GM20431 (cell line): ENCODE data around the gene DCK.
"Not testable (repeated sequence)": the region's sequence is repeated elsewhere in the genome, so short reads cannot be mapped to it uniquely, and the experiment has no call there.

Experiments
- in situ Hi-C: fragments of 300-500 bp; cut with MseI, MboI; formaldehyde crosslinking; loops from one replicate; pipeline ENCODE4 v1.15.0; 2020; ENCODE audit warnings: low sequenced_read_pairs; ENCODE audit not compliant: unreplicated experiment

The DCK gene

DNA sequence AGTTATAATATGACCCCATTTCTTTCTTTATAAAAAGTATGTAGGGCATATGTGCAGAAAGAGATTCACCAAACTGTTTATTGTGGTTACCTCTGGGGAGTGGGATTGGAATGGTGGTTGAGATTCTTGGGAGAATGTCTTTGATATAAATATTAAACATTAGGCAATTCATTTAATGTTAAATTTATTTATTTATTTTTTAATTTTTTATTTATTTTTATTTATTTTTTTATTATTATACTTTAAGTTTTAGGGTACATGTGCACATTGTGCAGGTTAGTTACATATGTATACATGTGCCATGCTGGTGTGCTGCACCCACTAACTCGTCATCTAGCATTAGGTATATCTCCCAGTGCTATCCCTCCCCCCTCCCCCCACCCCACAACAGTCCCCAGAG lies 60.2 kb downstream of the DCK start:
- in situ Hi-C loops: not testable (repeated sequence)

DNA sequence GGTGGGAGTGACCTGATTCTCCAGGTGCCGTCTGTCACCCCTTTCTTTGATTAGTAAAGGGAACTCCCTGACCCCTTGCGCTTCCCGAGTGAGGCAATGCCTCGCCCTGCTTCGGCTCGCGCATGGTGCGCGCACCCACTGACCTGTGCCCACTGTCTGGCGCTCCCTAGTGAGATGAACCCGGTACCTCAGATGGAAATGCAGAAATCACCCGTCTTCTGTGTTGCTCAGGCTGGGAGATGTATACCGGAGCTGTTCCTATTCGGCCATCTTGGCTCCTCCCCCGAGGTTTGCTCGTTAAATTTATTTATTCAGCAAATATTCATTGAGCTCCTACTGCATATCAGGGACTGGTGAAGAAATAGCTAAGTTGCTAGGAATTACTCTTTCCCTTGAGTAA lies 66.1 kb downstream of the DCK start:
- in situ Hi-C loops: not testable (repeated sequence)

GRCh38 chr4:71062436-71062835 lies 69.0 kb downstream of the DCK start:
- in situ Hi-C loops: no loop called here

DNA sequence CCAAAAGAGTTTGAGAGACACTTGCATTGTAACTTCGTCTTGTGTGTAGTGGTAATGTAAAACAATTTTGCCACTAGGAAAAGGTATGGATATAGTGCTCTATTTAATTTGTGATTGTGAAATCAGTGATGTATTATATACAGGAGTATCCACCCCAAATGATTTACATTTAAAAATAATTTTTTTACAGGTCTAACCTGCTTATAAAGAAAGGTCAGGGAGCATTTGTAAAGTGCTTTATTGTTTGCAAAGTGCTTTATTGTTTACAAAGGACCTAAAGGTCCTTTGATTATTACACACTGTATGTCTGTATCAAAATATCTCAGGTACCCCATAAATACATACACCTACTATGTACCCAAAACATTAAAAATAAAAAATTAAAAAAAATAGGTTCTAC lies 70.3 kb downstream of the DCK start:
- in situ Hi-C loops: no loop called here

- in situ Hi-C loops: no loop called here
These were observed 71.1 kb downstream of the DCK start for GRCh38 chr4:71064521-71064920.

DNA sequence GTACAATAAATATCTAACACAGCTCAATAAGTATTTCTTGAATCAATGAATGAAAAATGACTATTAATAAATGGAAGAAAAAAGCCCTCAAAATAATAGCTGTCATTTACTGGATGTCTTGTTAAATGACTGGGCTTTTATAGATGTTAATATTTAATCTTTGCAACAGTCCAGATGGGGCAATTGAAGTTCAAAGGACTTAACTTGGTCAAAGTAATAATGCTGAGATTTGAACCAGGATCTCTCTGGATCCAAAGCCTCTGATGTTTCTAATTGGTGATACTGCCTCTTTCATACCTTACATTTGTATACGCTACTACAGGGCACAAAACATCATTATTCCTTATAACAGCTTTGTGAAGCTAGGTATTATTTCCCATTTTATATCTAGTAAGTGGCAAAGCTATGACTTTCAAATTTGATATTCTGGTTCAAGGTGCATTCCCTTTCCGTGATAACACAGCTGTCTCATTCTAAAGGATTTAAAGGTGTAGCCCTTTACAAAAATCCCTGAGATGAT lies 72.6 kb downstream of the DCK start:
- in situ Hi-C loops: no loop called here

DNA sequence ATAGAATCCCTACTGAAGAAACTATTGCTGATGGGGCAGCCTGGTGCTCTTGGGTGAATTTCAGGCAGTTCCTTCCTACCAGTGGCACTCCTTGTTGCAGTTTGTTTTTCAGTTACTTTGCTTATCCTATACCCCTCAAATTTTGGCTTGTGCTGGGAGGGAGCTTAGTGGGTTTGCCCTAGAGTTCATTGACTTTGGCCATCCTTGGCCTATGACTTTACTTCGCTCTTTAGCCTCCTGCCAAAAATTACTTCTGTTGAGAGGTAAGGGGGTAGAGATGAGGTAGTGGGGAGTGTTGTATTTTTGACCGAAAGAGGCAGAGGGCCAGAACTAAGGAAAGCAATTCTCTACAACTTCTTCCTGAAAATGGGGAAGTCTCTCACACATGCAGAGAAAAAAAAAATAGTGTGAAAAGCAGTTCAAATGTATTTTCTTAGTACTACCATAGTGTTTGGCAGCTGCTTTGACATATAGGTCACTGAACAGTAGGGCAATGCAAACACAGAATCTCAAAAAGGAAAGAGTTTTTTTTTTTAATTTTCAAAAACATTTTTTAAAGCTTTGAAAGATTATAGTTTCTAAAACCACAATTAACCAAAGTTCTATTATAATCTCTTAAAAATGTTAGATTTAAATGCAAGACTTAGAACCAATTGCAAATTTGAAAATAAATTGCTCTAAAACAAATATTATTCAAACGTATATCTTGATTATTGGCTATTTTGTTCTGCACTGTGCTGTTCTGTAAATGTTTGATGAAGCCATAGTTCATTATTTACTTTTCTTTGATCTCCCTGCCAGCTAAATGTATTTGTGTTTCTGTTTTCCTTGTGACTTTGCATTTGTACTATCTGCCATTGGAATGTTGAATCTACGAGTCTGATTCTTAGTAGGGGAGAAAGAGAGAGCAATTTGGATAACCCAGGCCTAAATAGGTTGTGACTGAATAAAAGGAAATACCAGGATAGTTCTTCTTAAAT lies 73.6 kb downstream of the DCK start:
- in situ Hi-C loops: no loop called here

GRCh38 chr4:71069063-71069462 lies 75.6 kb downstream of the DCK start:
- in situ Hi-C loops: no loop called here

- in situ Hi-C loops: no loop called here
These were observed 76.6 kb downstream of the DCK start for GRCh38 chr4:71070015-71070414.

- in situ Hi-C loops: no loop called here
These were observed 81.2 kb downstream of the DCK start for GRCh38 chr4:71074452-71075299.
